Nephron progenitor cell (in vitro differentiated cells): ENCODE measurements around the gene FRMD4A.

Source experiments
- DNase-seq: peaks from one replicate; pipeline ENCODE4 v3.0.0; 2021
- H3K27ac Mint-ChIP-seq: 2 replicates; pipeline ENCODE4 v1.8.0; 2021; ENCODE audit warnings: mild to moderate bottlenecking, moderate library complexity, mixed read lengths
- H3K27me3 Mint-ChIP-seq: 2 replicates; pipeline ENCODE4 v1.8.0; 2021; ENCODE audit warnings: mild to moderate bottlenecking, low read depth, mixed read lengths; ENCODE audit not compliant: poor library complexity
- H3K36me3 Mint-ChIP-seq: 2 replicates; pipeline ENCODE4 v1.8.0; 2021; ENCODE audit warnings: low read depth, mixed read lengths
- H3K4me1 Mint-ChIP-seq: 2 replicates; pipeline ENCODE4 v1.8.0; 2021; ENCODE audit warnings: mixed read lengths
- H3K4me3 Mint-ChIP-seq: 2 replicates; pipeline ENCODE4 v1.8.0; 2021; ENCODE audit warnings: mild to moderate bottlenecking, moderate library complexity, mixed read lengths
- H3K9me3 Mint-ChIP-seq: 2 replicates; pipeline ENCODE4 v1.8.0; 2021; ENCODE audit warnings: mild to moderate bottlenecking, moderate library complexity, mixed read lengths
- CTCF ChIP-seq: fragments of 200-600 bp; sonication (generic); IDR thresholded peaks from 2 replicates; pipeline ENCODE4 v1.5.0; 2021; ENCODE audit warnings: antibody characterized with exemption

The FRMD4A gene

DNA sequence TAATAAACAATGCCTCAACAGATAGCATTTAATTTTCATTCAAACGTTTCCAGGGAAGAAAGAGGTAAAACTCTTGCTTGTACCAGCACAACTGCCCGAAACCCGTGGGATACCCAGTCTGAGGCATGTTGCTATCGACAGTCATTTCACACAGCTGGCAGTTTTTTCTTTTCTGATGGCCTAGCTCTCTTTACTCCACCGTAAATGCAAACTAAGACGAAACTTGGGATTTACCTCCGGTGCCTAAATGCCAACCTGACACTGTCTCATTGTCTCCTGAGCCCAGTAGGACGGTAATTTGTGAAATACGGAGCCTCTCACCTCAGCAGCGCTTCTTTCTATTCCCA lies 600.4 kb downstream of the FRMD4A start:
- peak overlapping the region; percentile 96 for H3K27ac Mint-ChIP-seq
- peaks cover 62% of the 10 kb centered on the region for H3K36me3 Mint-ChIP-seq
- TF ChIP-seq CTCF = no peak
- no peak for DNase-seq
- no peaks in the 10 kb centered on the region for H3K9me3 Mint-ChIP-seq
- H3K4me3 Mint-ChIP-seq = peak overlapping the region; percentile 1
- peaks cover 3% of the 10 kb centered on the region for H3K27me3 Mint-ChIP-seq
- peaks cover 86% of the 10 kb centered on the region for H3K4me1 Mint-ChIP-seq

GRCh38 chr10:13729586-13730305 lies 601.0 kb downstream of the FRMD4A start:
- H3K36me3 Mint-ChIP-seq = peaks cover 67% of the 10 kb centered on the region
- H3K27me3 Mint-ChIP-seq = peaks cover 3% of the 10 kb centered on the region
- TF ChIP-seq CTCF = no peak
- no peak for DNase-seq
- H3K4me1 Mint-ChIP-seq = peaks cover 91% of the 10 kb centered on the region
- peak overlapping the region; percentile 1 for H3K4me3 Mint-ChIP-seq
- H3K9me3 Mint-ChIP-seq = no peaks in the 10 kb centered on the region
- H3K27ac Mint-ChIP-seq = peak overlapping the region; percentile 96

- Mint-ChIP-seq H3K9me3 (no peaks in the 10 kb centered on the region), H3K36me3 (peaks cover 70% of the 10 kb centered on the region), H3K27ac (peak overlapping the region; percentile 58), H3K4me1 (peaks cover 91% of the 10 kb centered on the region), H3K4me3 (no peak overlapping the region), H3K27me3 (peaks cover 3% of the 10 kb centered on the region)
- DNase-seq = no peak
- TF ChIP-seq CTCF = no peak
Observed at GRCh38 chr10:13728898-13729535, 601.7 kb downstream of the FRMD4A start.

DNA sequence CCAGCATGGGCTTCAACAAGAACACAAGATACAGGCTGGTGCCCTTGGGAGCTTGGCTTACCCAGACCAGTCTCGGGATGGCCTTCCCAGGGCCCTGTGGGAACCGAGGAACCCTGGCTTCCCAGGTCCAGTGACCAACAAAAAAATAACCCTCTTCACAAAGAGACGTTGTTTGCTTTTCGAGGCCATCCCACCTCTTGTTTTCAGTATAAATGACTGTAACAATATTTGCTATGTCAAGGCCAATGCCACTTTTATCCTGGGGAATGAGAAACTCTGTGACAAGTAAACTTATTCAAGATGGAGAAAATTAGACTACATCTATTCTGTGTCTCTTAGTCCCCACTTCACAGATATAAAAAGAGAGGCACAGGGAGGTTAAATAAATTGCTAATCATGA lies 605.1 kb downstream of the FRMD4A start:
- H3K36me3 Mint-ChIP-seq = peaks cover 69% of the 10 kb centered on the region

GRCh38 chr10:13724484-13724883 lies 606.2 kb downstream of the FRMD4A start:
- no peak overlapping the region for H3K27ac Mint-ChIP-seq
- H3K4me3 Mint-ChIP-seq = no peak overlapping the region
- peaks cover 68% of the 10 kb centered on the region for H3K36me3 Mint-ChIP-seq
- H3K27me3 Mint-ChIP-seq = no peaks in the 10 kb centered on the region
- TF ChIP-seq CTCF = no peak
- peaks cover 75% of the 10 kb centered on the region for H3K4me1 Mint-ChIP-seq
- no peaks in the 10 kb centered on the region for H3K9me3 Mint-ChIP-seq
- no peak for DNase-seq

More for the DNA sequence above, 605.1 kb downstream of the FRMD4A start:
- Mint-ChIP-seq H3K4me1 (peaks cover 75% of the 10 kb centered on the region), H3K27ac (no peak overlapping the region), H3K4me3 (no peak overlapping the region), H3K9me3 (no peaks in the 10 kb centered on the region), H3K27me3 (no peaks in the 10 kb centered on the region)
- no peak for DNase-seq
- TF ChIP-seq CTCF = no peak
